ENCODE data around the gene GUCA1A.

Gene GUCA1A

GRCh38 chr6:42228305-42228704 lies 55.1 kb downstream of the GUCA1A start:
- no peak for DNase-seq (ENCODE audit: low spot score)
- no peak for TF ChIP-seq CTCF (IDR thresholded peaks at IDR 0.05; ENCODE audit: poor library complexity, severe bottlenecking)
- H3K9me3 ChIP-seq (ENCODE audit: severe bottlenecking): no peaks in the 10 kb centered on the region
- H3K27ac ChIP-seq (ENCODE audit: poor library complexity, severe bottlenecking): peak overlapping the region; percentile 99
- no peaks in the 10 kb centered on the region for H3K27me3 ChIP-seq (ENCODE audit: insufficient read depth, poor library complexity, severe bottlenecking)
- H3K4me1 ChIP-seq (ENCODE audit: insufficient read depth, poor library complexity, severe bottlenecking): peaks cover 45% of the 10 kb centered on the region
- ATAC-seq (ENCODE audit: low read depth): no peak
- H3K4me3 ChIP-seq (ENCODE audit: severe bottlenecking): no peak overlapping the region
- H3K36me3 ChIP-seq (ENCODE audit: low read depth): peaks cover 25% of the 10 kb centered on the region
